ENCODE measurements around the gene CTBP2.

DNA sequence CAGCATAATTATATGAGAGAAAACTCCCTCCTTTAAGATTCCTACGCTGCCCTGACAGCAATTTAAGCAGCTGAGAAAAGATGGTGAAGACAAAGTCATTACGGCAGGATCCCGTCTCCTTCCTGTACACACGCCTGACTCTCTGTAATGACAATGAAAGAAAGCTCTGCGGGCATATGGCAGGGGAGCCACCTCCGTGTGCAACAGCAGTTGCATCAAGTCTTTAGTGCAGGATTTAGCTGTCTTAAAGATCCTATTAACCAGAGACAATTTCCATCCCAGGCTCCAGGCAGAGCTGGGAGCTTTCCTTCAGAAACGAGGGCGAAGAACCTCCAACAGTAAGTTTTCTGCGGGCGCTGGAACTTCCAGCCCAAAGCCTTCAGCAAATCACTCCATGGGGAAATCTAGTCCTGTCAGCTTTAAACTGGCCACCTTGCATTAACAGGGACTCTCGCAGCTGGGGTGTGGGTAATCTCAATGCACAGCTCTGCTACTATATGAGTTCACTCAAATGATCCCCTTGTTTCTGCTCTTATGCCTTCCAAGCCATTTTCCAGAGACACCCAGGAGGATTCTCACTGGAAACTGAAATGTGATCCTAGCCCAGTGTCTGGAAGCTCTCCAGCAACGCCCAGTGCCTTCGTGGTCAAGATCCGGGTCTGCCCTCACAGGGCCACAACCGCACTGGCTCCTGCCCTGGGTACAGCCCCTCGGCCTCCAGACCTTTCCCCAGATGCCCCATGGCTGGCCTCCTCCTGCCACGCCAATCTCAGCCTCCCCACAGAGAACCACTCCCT is 74.9 kb downstream of the CTBP2 start:
- no peak for TF ChIP-seq CTBP1 (IDR thresholded peaks at IDR 0.05; ENCODE audit: borderline replicate concordance)
- TF ChIP-seq, protein P1, sequence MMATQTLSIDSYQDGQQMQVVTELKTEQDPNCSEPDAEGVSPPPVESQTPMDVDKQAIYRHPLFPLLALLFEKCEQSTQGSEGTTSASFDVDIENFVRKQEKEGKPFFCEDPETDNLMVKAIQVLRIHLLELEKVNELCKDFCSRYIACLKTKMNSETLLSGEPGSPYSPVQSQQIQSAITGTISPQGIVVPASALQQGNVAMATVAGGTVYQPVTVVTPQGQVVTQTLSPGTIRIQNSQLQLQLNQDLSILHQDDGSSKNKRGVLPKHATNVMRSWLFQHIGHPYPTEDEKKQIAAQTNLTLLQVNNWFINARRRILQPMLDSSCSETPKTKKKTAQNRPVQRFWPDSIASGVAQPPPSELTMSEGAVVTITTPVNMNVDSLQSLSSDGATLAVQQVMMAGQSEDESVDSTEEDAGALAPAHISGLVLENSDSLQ (IDR thresholded peaks at IDR 0.05) = no peak
- no peak for TF ChIP-seq SUZ12 (IDR thresholded peaks at IDR 0.05)
- TF ChIP-seq TARDBP (IDR thresholded peaks at IDR 0.05) = no peak
- no peak for TF ChIP-seq L3MBTL2 (conservative IDR thresholded peaks at IDR 0.05)
